Naive B cell (primary cell): ENCODE data around the gene GNS. TPM values are rescaled to one million over a fixed set of nuclear protein-coding genes. Genes with fewer than 3 reads are reported as not detected.

Experiments used
- ATAC-seq, 2 donors: fragments of 150-1000 bp; cut with Tn5 transposase; 2 replicates each; pipeline ENCODE4 v1.10.0; 2021; ENCODE audit warnings: low read depth in 2 of 2, mild to moderate bottlenecking in 2 of 2, moderate library complexity in 2 of 2
- DNase-seq: peaks from one replicate; pipeline ENCODE4 v3.0.0; 2022
- H3K27ac Mint-ChIP-seq, 6 donors: one replicate each; pipeline ENCODE4 v1.8.0; 2020 to 2022; ENCODE audit warnings: mild to moderate bottlenecking in 6 of 6, mixed read lengths in 6 of 6, moderate library complexity in 5 of 6, inconsistent platforms in 2 of 6
- H3K27me3 Mint-ChIP-seq, 3 donors: one replicate each; pipeline ENCODE4 v1.8.0; 2021 to 2022; ENCODE audit warnings: mixed read lengths in 3 of 3, mild to moderate bottlenecking in 1 of 3
- H3K36me3 Mint-ChIP-seq, 2 donors: one replicate each; pipeline ENCODE4 v1.8.0; 2020 to 2022; ENCODE audit warnings: mixed read lengths in 2 of 2, inconsistent platforms in 1 of 2, mild to moderate bottlenecking in 1 of 2
- H3K4me1 Mint-ChIP-seq, 3 donors: one replicate each; pipeline ENCODE4 v1.8.0; 2020 to 2022; ENCODE audit warnings: mixed read lengths in 3 of 3, inconsistent platforms in 1 of 3, mild to moderate bottlenecking in 1 of 3, moderate library complexity in 1 of 3
- H3K4me3 Mint-ChIP-seq, 8 donors: one replicate each; pipeline ENCODE4 v1.8.0; 2020 to 2022; ENCODE audit warnings: mild to moderate bottlenecking in 8 of 8, mixed read lengths in 8 of 8, moderate library complexity in 8 of 8, inconsistent platforms in 2 of 8
- H3K9me3 Mint-ChIP-seq, 7 donors: one replicate each; pipeline ENCODE4 v1.8.0; 2020 to 2022; ENCODE audit warnings: mixed read lengths in 7 of 7, mild to moderate bottlenecking in 5 of 7, inconsistent platforms in 2 of 7, moderate library complexity in 1 of 7
- polyA plus RNA-seq, 6 donors: library from polyadenylated mRNA; unstranded; fragments of 300-500 nt; fragmentation: Illumina TruSeq; gene quantifications; one replicate each; pipeline ENCODE4 v1.2.3, GENCODE V29; 2021; ENCODE audit warnings: low read depth in 6 of 6

The GNS gene
- polyA plus RNA-seq, 6 donors from 2014 or later = 22.9 to 41.5 (median 27.7) TPM

DNA sequence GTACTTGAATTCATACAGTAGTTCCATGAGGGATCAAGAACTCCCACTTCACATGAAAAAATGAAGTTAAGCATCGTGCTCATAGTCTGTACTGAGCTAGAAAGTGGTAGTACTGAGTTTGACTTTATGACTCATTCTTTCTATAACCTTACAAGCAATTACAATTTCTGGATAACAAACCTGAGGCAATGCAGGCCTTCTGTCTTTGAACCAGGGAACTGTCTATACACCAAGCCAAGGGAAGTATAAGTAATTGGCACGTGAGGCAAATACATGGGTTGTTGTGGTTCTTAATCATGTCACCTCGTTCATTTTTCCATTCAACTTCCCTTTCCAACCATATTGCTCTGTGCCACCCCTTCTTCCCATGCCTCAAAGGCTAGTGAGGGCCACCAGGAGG is 16.8 kb downstream of the GNS start:
- no peak overlapping the region for H3K4me3 Mint-ChIP-seq
- no peaks in the 10 kb centered on the region for H3K27me3 Mint-ChIP-seq
- peaks cover 44 to 48% of the 10 kb centered on the region in 2 donors for H3K36me3 Mint-ChIP-seq
- DNase-seq (no peak), ATAC-seq (no peak)
- no peak overlapping the region for H3K27ac Mint-ChIP-seq
- H3K4me1 Mint-ChIP-seq = peaks cover 0 to 4% (median 0%) of the 10 kb centered on the region in 3 donors
- no peaks in the 10 kb centered on the region for H3K9me3 Mint-ChIP-seq

DNA sequence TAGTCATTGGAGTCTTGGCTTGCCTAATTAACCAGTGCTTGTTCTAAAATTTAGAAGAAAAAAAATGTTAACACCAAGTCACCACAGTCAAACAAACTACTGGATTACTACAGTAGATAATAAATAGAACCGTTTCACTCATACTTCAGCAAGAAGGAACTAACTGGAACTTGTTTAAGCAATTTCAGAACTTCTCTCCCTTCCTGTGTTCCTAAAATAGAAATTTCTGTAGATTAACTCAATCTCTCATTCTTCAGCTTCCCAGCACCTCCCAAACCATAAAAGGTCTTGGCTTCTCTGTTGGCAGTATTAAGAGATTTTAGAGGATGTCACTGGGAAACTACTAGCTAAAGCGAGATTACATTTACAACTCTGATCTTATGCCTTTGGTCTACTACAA is 18.6 kb downstream of the GNS start:
- DNase-seq (no peak), ATAC-seq (no peak)
- no peak overlapping the region for H3K27ac Mint-ChIP-seq
- peaks cover 41 to 58% of the 10 kb centered on the region in 2 donors for H3K36me3 Mint-ChIP-seq
- H3K9me3 Mint-ChIP-seq = no peaks in the 10 kb centered on the region
- no peaks in the 10 kb centered on the region for H3K27me3 Mint-ChIP-seq
- peaks cover 0 to 4% (median 0%) of the 10 kb centered on the region in 3 donors for H3K4me1 Mint-ChIP-seq
- no peak overlapping the region for H3K4me3 Mint-ChIP-seq

DNA sequence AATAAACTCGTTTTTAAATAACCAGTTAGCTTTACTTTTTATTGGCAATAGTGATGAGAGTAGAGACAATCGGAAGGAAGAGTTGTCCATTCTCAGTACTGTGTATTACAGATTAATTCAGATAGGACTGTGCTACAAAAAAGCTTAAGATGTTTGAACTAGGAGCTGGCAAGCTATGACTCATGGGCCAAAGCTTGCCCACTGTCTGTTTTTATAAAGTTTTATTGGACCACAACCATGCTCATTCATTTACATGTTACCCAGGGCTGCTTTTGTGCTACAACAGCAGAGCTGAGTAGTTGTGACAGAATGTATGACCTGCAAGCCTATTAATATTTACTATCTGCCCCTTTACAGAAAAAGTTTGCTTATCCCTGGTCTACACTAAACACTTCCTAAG is 19.4 kb downstream of the GNS start:
- peaks cover 0 to 4% (median 0%) of the 10 kb centered on the region in 3 donors for H3K4me1 Mint-ChIP-seq
- H3K27ac Mint-ChIP-seq = no peak overlapping the region
- DNase-seq (no peak), ATAC-seq (no peak)
- no peaks in the 10 kb centered on the region for H3K9me3 Mint-ChIP-seq
- H3K27me3 Mint-ChIP-seq = no peaks in the 10 kb centered on the region
- no peak overlapping the region for H3K4me3 Mint-ChIP-seq
- H3K36me3 Mint-ChIP-seq = peaks cover 42 to 56% of the 10 kb centered on the region in 2 donors

DNA sequence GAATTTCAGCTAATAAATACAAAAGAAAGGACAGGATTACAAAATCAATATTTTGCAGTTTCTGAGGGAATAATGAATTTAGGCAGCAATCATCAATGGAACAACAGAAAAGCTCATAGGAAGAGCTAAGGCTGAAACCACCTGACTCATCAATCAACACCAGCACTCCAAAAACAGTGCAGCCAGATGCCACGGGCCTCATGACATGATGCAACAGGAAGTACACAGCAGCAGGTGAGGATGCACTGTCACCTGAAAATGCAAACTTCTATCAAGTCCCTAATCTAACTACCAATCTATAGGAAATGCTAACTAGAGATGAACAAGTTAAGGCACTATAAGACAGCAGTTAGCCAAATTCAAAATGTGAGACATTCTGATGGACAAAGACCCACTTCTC is 21.7 kb downstream of the GNS start:
- Mint-ChIP-seq H3K36me3 (peaks cover 44 to 60% of the 10 kb centered on the region in 2 donors), H3K27ac (peak overlapping the region in 1 of 6 donors; percentile 57), H3K4me3 (no peak overlapping the region), H3K9me3 (no peaks in the 10 kb centered on the region), H3K4me1 (no peaks in the 10 kb centered on the region), H3K27me3 (no peaks in the 10 kb centered on the region)
- DNase-seq (no peak), ATAC-seq (no peak)

DNA sequence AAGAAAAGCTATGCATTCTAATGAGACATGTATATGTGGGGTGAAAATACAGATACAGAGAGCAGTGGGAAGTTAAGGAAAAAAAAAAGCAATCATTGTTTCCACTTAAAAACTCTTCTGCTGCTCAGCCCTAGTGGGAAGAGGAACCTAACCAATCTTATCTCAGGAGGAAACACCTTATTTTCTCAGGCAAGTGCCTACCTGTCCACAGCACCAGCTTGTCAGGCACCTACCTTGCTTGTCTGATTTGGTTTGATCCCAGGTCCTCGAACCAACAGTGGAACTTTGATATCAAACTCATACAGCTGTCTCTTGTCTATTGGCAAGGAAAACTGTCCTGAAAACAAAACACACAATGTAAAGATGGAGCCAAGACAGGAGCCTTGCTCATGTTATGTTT is 22.4 kb downstream of the GNS start:
- no peak for ATAC-seq
- H3K27me3 Mint-ChIP-seq = no peaks in the 10 kb centered on the region
- H3K36me3 Mint-ChIP-seq = peaks cover 44 to 60% of the 10 kb centered on the region in 2 donors
- no peak overlapping the region for H3K4me3 Mint-ChIP-seq
- DNase-seq = no peak
- no peaks in the 10 kb centered on the region for H3K4me1 Mint-ChIP-seq
- no peaks in the 10 kb centered on the region for H3K9me3 Mint-ChIP-seq
- no peak overlapping the region for H3K27ac Mint-ChIP-seq

DNA sequence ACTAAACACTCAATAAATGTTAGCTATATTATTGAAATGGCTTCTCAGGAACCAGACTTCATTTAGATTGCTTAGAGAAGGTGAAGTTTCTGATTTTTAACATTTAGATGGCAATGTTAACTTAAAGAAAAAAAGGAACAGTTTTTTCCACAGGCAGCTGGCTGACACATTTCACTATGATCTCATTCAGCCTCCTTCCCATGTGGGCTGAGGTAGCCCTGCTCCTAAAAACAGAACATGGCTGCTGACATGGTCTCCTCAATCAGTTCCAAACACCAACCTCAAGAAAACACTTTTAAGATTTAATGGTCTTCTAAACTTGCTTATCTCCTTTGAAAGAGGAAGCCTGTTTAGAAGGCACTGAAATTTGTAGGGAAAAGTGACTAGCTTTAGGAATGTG is 23.8 kb downstream of the GNS start:
- Mint-ChIP-seq H3K27ac (no peak overlapping the region), H3K27me3 (no peaks in the 10 kb centered on the region), H3K4me1 (peaks cover 4 to 9% (median 8%) of the 10 kb centered on the region in 3 donors), H3K9me3 (no peaks in the 10 kb centered on the region), H3K4me3 (no peak overlapping the region), H3K36me3 (peaks cover 43 to 56% of the 10 kb centered on the region in 2 donors)
- ATAC-seq (no peak), DNase-seq (no peak)

DNA sequence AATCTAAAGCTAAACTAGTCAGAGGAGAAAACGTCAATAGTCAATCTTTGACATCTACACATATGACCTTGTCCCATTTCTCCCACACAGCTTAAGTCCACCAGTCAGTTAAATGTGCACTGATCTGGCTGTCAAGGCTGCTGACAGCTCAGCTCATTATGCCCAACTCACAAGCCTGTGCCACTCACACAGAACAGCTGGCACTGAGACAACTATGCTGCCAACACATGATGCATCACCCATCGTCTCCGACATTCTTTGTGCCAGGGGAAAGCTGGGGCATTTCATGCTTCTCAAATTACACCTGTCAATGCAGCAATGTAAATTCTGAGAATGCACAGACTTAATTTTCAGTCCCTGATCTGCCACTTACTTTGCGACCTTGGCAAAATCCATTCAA is 25.3 kb downstream of the GNS start:
- DNase-seq (no peak), ATAC-seq (no peak)
- Mint-ChIP-seq H3K36me3 (peaks cover 28 to 42% of the 10 kb centered on the region in 2 donors), H3K27me3 (no peaks in the 10 kb centered on the region), H3K4me1 (peaks cover 9 to 16% (median 14%) of the 10 kb centered on the region in 3 donors), H3K9me3 (no peaks in the 10 kb centered on the region), H3K4me3 (peak overlapping the region in 1 of 8 donors; percentile 13), H3K27ac (no peak overlapping the region)

DNA sequence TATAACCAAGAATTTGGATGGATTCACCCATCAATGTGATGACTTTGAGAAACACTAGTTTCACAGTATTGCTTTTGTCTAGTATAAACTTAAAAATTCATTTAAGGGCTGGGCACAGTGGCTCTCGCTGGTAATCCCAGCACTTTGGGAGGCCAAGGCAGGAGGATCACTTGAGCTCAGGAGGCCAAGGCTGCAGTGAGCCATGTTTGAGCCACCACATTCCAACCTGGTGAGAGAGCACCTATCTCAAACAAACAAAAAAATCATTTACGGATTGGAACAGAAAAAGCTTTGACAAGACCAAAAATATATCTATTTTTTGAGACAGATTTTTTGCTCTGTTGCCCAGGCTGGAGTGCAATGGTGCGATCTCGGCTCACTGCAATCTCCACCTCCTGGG is 27.5 kb downstream of the GNS start:
- Mint-ChIP-seq H3K4me3 (no peak overlapping the region), H3K4me1 (peaks cover 9 to 16% (median 14%) of the 10 kb centered on the region in 3 donors), H3K27me3 (no peaks in the 10 kb centered on the region), H3K36me3 (peaks cover 20 to 34% of the 10 kb centered on the region in 2 donors), H3K9me3 (no peaks in the 10 kb centered on the region), H3K27ac (no peak overlapping the region)
- no peak for DNase-seq
- ATAC-seq = no peak

DNA sequence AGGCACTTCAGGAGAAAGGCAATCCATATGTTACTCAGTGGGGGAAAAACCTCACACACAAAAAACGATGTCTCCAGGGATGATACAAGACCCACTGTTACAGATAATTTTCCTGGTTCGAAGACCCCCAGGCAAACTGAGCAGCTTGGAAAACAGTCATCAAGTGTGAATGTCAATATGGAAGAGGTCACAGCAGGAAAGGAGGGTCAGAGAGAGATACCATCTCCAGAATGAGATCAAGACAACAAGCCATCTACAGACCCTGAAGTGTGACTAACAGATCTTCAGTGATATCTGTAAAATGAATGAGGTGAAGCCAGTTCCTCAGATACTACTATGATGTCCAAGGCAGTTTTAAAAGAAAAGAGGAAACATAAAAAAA is 28.6 kb downstream of the GNS start:
- ATAC-seq (peak in 1 of 2 donors; percentile 39), DNase-seq (no peak)
- peak overlapping the region in 3 of 8 donors; percentile 4 to 44 (median 13) for H3K4me3 Mint-ChIP-seq
- H3K4me1 Mint-ChIP-seq = peaks cover 9 to 16% (median 14%) of the 10 kb centered on the region in 3 donors
- H3K36me3 Mint-ChIP-seq = peaks cover 12 to 24% of the 10 kb centered on the region in 2 donors
- no peaks in the 10 kb centered on the region for H3K27me3 Mint-ChIP-seq
- peak overlapping the region in 4 of 6 donors; percentile 37 to 96 (median 82) for H3K27ac Mint-ChIP-seq
- H3K9me3 Mint-ChIP-seq = no peaks in the 10 kb centered on the region

DNA sequence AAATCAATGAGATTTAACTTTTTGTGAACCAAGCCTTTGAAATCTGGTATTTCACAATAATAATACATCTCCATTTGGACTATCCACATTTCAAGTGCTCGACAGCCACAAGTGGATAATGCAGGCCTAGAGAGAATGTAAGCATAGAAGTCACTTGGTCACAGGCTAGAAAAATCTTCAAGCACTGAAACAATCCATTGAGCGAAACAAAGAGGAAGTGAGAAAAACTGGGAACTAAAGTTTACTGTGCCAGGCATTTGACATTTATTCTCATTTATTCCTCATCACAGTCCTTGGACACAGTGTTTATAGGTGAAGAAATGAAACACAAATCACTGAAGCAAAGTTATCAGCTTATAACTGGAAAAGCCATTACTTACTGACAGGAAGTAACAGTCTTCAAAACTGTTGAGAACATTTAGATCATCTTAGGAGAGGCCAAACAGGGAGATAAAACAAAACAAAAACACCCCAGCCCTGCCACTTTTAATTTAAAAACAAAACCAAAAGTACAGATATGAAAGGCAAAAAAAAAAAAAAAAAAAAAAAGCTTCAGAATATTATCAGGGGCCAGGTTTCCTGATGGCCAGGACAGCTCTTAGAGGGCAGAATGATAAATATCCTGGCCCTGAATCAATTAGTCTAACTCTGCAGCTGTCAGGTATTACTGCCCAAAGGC is 29.2 kb downstream of the GNS start:
- H3K4me1 Mint-ChIP-seq = peaks cover 9 to 16% (median 14%) of the 10 kb centered on the region in 3 donors
- no peaks in the 10 kb centered on the region for H3K9me3 Mint-ChIP-seq
- peak overlapping the region in 4 of 6 donors; percentile 49 to 96 (median 82) for H3K27ac Mint-ChIP-seq
- peaks cover 12 to 24% of the 10 kb centered on the region in 2 donors for H3K36me3 Mint-ChIP-seq
- peak overlapping the region in 6 of 8 donors; percentile 4 to 50 (median 32) for H3K4me3 Mint-ChIP-seq
- ATAC-seq (peak; percentile 64 to 76), DNase-seq (peak; percentile 13)
- no peaks in the 10 kb centered on the region for H3K27me3 Mint-ChIP-seq

DNA sequence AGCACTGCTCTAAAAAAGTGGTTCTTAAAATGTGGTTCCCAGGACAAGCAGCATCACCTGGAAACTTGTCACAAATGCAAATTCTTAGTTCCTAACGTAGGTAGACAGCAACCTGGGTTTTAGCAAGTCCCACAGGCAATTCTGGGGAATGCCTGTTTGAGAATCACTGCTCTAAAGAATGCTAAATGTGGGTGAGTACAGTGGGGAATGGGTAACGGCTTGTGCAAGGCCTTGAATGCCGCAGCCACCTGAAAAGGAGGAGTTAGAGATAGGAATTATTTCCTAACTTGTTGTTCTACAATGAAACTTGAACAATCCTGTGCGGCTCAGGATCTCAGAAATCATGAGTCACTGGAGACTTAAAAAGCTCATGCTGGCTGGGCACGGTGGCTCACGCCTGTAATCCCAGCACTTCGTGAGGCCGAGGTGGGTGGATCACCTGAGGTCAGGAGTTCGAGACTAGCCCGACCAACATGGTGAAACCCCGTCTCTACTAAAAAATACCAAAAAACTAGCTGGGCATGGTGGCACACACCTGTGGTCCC is 34.9 kb downstream of the GNS start:
- DNase-seq (no peak), ATAC-seq (no peak)
- Mint-ChIP-seq H3K9me3 (no peaks in the 10 kb centered on the region), H3K4me1 (no peaks in the 10 kb centered on the region), H3K27me3 (no peaks in the 10 kb centered on the region), H3K4me3 (no peak overlapping the region), H3K27ac (no peak overlapping the region), H3K36me3 (peaks cover 29 to 30% of the 10 kb centered on the region in 2 donors)

DNA sequence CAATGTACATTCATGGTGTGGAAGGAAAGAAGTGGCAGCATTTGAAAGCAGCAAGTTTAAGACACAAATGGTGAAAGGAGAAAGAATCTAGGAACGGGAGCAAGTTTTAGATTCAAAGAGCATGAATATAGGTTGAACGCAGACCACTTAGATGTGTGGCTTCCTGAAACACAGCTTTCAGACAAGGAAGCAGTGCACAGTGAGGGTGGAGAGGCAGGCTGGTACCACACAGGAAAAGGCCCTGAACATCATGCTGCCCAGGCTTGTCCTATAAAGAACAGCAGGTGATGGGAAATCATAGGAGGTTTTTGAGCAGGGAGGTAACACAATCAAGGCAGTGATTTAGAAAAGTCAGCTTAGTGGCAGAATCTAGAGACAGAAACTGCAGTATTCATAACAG is 35.6 kb downstream of the GNS start:
- no peak for ATAC-seq
- no peak for DNase-seq
- Mint-ChIP-seq H3K4me1 (no peaks in the 10 kb centered on the region), H3K4me3 (no peak overlapping the region), H3K36me3 (peaks cover 29 to 33% of the 10 kb centered on the region in 2 donors), H3K27me3 (no peaks in the 10 kb centered on the region), H3K27ac (no peak overlapping the region), H3K9me3 (no peaks in the 10 kb centered on the region)

DNA sequence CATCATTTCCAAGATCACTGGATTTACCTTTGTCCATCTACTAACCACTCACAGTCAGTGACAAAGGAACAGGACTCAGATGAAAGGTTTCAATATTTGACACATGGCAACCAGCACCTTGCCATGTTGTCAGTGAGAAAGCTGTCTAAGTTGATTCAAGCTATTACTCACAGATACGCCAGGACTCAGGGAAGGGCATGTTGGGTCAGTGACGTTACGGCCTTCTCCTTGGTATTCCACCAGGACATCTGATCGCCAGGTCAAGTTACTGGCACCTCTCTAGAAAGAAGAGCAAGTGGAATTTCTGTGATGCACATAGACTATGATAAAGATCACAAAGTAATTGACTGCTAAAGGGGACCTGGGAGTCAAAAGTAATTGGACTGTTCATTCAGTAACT is 36.4 kb downstream of the GNS start:
- H3K36me3 Mint-ChIP-seq = peaks cover 29% of the 10 kb centered on the region in 2 donors
- H3K27me3 Mint-ChIP-seq = no peaks in the 10 kb centered on the region
- DNase-seq (no peak), ATAC-seq (no peak)
- no peaks in the 10 kb centered on the region for H3K4me1 Mint-ChIP-seq
- H3K27ac Mint-ChIP-seq = no peak overlapping the region
- H3K4me3 Mint-ChIP-seq = no peak overlapping the region
- H3K9me3 Mint-ChIP-seq = no peaks in the 10 kb centered on the region

DNA sequence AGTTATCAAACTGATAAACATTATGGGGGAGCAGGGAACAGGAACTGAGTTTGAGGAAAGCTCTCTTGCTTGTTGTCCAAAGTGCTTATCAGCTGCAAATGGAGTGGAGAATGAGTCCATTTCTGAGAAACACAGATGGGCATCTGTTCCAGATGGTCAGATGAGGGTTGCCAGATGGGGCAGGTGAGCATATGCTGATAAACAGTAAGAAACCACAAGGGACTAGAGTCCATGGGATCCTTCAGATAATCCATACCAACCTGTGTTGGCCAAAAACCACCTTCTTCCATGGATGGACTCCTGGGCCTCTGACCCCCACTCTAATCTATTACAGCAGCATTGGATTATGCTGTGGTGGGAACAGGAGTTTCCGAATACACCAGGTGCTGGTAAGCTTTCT is 38.3 kb downstream of the GNS start:
- Mint-ChIP-seq H3K27me3 (no peaks in the 10 kb centered on the region), H3K36me3 (peaks cover 40% of the 10 kb centered on the region in 2 donors), H3K4me3 (no peak overlapping the region), H3K9me3 (no peaks in the 10 kb centered on the region), H3K4me1 (no peaks in the 10 kb centered on the region), H3K27ac (no peak overlapping the region)
- no peak for DNase-seq
- no peak for ATAC-seq
